Measurements from ENCODE around the gene MGRN1.

GRCh38 chr16:4679156-4679849 lies 54.7 kb downstream of the MGRN1 start:
- TF ChIP-seq CTCF (IDR thresholded peaks at IDR 0.05; ENCODE audit: low read length) (no peak), EZH2phosphoT487 (IDR thresholded peaks at IDR 0.05; ENCODE audit: low read length) (no peak)

Data from MM.1S (cell line).